ENCODE results near the gene RTN4R. TPM values are rescaled to one million over a fixed set of nuclear protein-coding genes. Genes with fewer than 3 reads are reported as not detected.

Gene RTN4R
- total RNA-seq, 2 experiments from 2014 or later: 2.8 to 3.7 TPM

- CTCF ChIA-PET: no interaction called here
- no peak overlapping the region for H3K27ac Mint-ChIP-seq
- intact Hi-C loops (cut with micrococcal nuclease): no loop called here
- no peaks in the 10 kb centered on the region for H3K9me3 Mint-ChIP-seq
- TF ChIP-seq, protein P1, sequence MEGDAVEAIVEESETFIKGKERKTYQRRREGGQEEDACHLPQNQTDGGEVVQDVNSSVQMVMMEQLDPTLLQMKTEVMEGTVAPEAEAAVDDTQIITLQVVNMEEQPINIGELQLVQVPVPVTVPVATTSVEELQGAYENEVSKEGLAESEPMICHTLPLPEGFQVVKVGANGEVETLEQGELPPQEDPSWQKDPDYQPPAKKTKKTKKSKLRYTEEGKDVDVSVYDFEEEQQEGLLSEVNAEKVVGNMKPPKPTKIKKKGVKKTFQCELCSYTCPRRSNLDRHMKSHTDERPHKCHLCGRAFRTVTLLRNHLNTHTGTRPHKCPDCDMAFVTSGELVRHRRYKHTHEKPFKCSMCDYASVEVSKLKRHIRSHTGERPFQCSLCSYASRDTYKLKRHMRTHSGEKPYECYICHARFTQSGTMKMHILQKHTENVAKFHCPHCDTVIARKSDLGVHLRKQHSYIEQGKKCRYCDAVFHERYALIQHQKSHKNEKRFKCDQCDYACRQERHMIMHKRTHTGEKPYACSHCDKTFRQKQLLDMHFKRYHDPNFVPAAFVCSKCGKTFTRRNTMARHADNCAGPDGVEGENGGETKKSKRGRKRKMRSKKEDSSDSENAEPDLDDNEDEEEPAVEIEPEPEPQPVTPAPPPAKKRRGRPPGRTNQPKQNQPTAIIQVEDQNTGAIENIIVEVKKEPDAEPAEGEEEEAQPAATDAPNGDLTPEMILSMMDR (IDR thresholded peaks at IDR 0.05): no peak
- DNase-seq (no peak), ATAC-seq (no peak)
- no peak overlapping the region for H3K4me3 Mint-ChIP-seq
- H3K36me3 Mint-ChIP-seq (ENCODE audit: low read depth): no peaks in the 10 kb centered on the region
- POLR2A ChIA-PET: no interaction called here
- peaks cover 3% of the 10 kb centered on the region for H3K4me1 Mint-ChIP-seq (ENCODE audit: low read depth)
- H3K27me3 Mint-ChIP-seq: no peaks in the 10 kb centered on the region
Observed at GRCh38 chr22:20193761-20194494, 74.2 kb downstream of the RTN4R start.

GRCh38 chr22:20192972-20193760, 75.0 kb downstream of the RTN4R start:
- intact Hi-C loops (cut with micrococcal nuclease): no loop called here
- H3K27ac Mint-ChIP-seq: no peak overlapping the region
- no peaks in the 10 kb centered on the region for H3K27me3 Mint-ChIP-seq
- POLR2A ChIA-PET: interaction anchor here (0.9 kb wide), 1 partner anchor 15 kb away, joined by 3 read pairs; no protein-coding TSS in a partner anchor
- no peak for ATAC-seq
- TF ChIP-seq, protein P1 (IDR thresholded peaks at IDR 0.05): no peak
- H3K4me1 Mint-ChIP-seq (ENCODE audit: low read depth): peaks cover 3% of the 10 kb centered on the region
- H3K9me3 Mint-ChIP-seq: no peaks in the 10 kb centered on the region
- no peaks in the 10 kb centered on the region for H3K36me3 Mint-ChIP-seq (ENCODE audit: low read depth)
- CTCF ChIA-PET: interaction anchor here (0.7 to 1.4 kb wide), 3 partner anchors 20 to 66 kb away, joined by 3 read pairs; no protein-coding TSS in a partner anchor
- H3K4me3 Mint-ChIP-seq: no peak overlapping the region
- no peak for DNase-seq

GRCh38 chr22:20192293-20192971, 75.7 kb downstream of the RTN4R start:
- Mint-ChIP-seq H3K27ac (no peak overlapping the region), H3K4me3 (no peak overlapping the region), H3K27me3 (no peaks in the 10 kb centered on the region), H3K4me1 (ENCODE audit: low read depth) (peaks cover 3% of the 10 kb centered on the region), H3K36me3 (ENCODE audit: low read depth) (no peaks in the 10 kb centered on the region), H3K9me3 (no peaks in the 10 kb centered on the region)
- POLR2A ChIA-PET: interaction anchor here (0.9 kb wide), 1 partner anchor 14 kb away, joined by 3 read pairs; no protein-coding TSS in a partner anchor
- DNase-seq: no peak
- intact Hi-C loops (cut with micrococcal nuclease): no loop called here
- CTCF ChIA-PET: interaction anchor here (0.7 to 1.4 kb wide), 3 partner anchors 21 to 66 kb away, joined by 3 read pairs; no protein-coding TSS in a partner anchor
- no peak for ATAC-seq
- TF ChIP-seq, protein P1 (IDR thresholded peaks at IDR 0.05): no peak

DNA sequence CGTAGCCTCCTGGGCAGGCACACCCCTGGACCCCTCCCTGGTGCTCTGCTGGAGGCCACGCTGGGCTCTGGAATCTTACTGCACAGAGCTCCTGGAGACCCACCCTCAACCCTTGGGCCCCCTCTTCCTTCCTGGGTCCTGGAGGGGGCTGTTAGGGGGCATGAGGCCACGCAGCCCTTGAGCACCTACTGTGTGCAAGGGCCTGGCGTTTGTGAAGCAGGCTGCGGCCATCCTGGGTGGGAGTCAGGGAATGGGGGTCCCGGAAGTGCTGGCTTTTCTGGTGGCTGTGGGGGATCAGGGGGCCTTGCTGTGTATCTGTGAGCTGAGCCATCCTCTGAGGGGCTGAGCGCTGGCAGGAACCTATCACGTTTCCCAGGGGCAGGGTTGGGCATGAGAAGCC, 76.3 kb downstream of the RTN4R start:
- no peak overlapping the region for H3K27ac Mint-ChIP-seq
- intact Hi-C loops (cut with micrococcal nuclease): no loop called here

More for the DNA sequence above, 76.3 kb downstream of the RTN4R start:
- TF ChIP-seq, protein P1 (IDR thresholded peaks at IDR 0.05): no peak
- Mint-ChIP-seq H3K36me3 (ENCODE audit: low read depth) (no peaks in the 10 kb centered on the region), H3K9me3 (no peaks in the 10 kb centered on the region), H3K4me1 (ENCODE audit: low read depth) (peaks cover 3% of the 10 kb centered on the region), H3K4me3 (no peak overlapping the region), H3K27me3 (no peaks in the 10 kb centered on the region)
- ChIA-PET CTCF (no interaction called here), POLR2A (no interaction called here)
- DNase-seq: no peak
- ATAC-seq: no peak

Small RNAs within 50 kb of the gene (microRNA-seq; reads per million reads assigned to microRNA genes)
- gene MIR1286 (ENCODE audit: borderline microRNAs expressed, borderline replicate concordance): not detected

Other genes with a start within 250 kb of the RTN4R start
- gene TANGO2, start 247.2 kb downstream of the RTN4R start, total RNA-seq: 10 to 100 TPM; 15.7 to 18.3 TPM
- gene DGCR8, start 188.1 kb downstream of the RTN4R start, total RNA-seq: 10 to 100 TPM; 35.0 to 38.8 TPM
- gene RANBP1, start 152.2 kb downstream of the RTN4R start, total RNA-seq: 100 to 1,000 TPM; 411 to 412 TPM
- gene TRMT2A, start 151.1 kb downstream of the RTN4R start, total RNA-seq: 100 to 1,000 TPM; 101 to 105 TPM
- gene ZDHHC8, start 136.5 kb downstream of the RTN4R start, total RNA-seq: 10 to 100 TPM; 44.5 to 44.8 TPM
- gene CCDC188, start 117.3 kb downstream of the RTN4R start, total RNA-seq: not detected
- gene DGCR6L, start 51.7 kb upstream of the RTN4R start, total RNA-seq: 10 to 100 TPM; 30.7 to 32.0 TPM
- gene ZNF74, start 125.8 kb upstream of the RTN4R start, total RNA-seq: 10 to 100 TPM; 11.8 to 13.4 TPM
- gene SCARF2, start 169.5 kb upstream of the RTN4R start, total RNA-seq: under 1 TPM; 0.20 to 0.27 TPM
- 10 to 100 TPM; 16.3 to 17.9 TPM for gene KLHL22, start 227.5 kb upstream of the RTN4R start, total RNA-seq
- 100 to 1,000 TPM; 110 to 118 TPM for gene MED15, start 239.3 kb upstream of the RTN4R start, total RNA-seq